GM19455 (cell line): ENCODE data around the gene CIPC.

ENCODE experiments used
- ATAC-seq: cut with Tn5 transposase; IDR thresholded peaks from one replicate; pipeline ENCODE4 v1.9.1; 2021; ENCODE audit not compliant: unreplicated experiment

Gene CIPC

DNA sequence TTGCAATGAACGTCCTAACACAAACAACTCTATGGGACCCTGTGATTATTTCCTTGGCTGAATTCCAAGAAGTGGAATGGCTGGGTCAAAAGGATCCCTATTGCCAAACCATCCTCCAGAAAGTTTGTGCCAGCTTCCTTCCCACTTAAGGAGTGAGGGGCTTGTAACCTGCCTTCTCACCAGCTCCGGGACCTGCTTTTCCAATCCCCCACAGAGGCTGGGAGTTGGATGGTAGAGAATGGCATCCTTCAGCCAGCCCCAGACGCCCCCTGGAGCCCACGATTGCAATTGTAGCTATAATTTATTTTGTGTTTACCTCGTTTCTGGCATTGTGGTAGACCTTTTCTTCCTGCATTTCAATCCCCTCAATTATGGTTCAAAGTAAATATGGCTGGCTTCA lies 53.2 kb downstream of the CIPC start:
- ATAC-seq = no peak

DNA sequence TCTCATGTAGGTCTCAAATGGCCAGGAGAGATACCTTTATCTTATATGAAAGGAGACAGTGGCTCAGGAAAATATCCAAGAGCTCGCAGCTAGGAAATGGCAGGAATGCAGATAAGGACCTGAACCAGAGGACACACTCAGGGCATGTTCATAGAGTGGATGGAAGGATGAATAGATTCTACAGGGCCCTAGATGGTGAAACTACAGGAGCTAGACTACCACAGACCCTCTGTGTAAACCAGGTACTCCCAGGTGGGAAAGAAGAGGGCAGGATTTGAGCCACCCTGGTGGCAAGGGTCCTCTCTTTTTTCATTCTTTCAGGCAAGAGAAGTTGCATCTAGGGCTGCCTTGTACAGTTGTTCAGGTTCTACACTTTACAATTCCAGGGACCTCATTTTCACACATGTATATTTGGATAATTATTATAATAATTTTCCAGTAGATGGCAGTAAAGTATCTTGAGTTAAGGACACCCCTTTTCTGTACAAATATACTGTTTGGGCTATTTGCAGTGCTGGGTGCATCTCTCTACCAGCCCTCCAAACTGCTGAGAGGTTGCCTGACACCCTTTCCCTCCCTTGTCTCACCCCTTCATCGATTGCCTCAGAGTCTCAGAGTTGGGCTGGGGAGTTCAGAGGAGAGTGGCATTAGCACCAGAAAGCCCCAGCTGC lies 54.0 kb downstream of the CIPC start:
- no peak for ATAC-seq

DNA sequence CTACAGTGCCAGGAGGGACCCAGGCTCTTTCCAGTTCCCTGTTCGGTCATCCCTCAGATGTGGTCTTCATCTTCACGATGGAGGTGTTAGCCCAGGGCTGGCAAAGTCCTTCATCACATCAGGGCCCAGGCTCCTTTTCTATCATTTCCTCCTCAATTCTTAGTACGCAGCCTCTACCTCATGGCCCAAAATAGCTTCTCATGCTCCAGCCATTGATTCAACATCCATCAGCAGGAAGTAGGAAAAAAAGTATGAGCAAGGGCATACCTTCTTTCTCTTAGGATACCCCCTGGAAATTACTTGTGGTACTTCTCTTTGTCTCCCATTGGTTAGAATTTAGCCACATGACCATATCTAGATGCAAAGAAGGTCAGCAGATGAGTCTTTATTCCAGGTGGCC lies 55.7 kb downstream of the CIPC start:
- ATAC-seq = no peak

DNA sequence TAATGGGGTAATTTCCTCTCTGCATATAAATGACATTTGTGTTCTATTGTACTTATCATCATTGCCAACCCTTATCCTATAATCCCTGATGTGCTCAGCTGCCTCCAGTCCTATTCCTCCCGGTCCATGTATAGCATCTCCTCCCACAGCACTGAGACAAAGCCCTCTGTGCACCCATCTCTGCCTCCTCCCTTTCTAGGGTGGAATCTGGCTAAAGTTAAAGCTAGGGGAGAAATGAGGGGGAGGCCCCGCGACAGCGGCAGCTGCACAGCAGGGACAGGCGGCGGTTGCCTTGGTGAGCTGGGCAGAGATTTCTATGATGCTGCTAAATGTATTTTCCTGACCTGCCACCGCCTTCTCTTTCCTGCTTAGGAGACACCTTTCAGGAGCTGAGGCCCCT lies 56.4 kb downstream of the CIPC start:
- ATAC-seq = no peak

DNA sequence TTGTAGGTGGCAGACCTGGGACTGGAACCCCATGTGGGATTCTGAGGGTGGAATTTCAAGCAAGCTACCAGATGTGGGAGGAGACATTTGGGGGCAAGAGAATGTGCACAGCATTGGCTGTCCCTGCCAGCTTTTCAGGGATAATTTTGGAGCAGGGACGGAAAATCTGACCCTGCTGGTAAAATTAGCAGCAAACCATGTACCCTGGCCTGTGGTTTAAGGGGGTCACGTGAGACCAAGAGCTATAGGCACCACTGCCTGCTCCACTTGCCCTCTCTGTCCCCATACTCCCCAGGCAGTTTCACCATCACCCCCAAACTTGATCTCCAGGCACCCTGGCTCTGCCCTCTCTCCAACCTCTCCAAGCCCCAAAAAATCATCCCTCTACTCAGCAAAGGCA lies 57.0 kb downstream of the CIPC start:
- no peak for ATAC-seq

DNA sequence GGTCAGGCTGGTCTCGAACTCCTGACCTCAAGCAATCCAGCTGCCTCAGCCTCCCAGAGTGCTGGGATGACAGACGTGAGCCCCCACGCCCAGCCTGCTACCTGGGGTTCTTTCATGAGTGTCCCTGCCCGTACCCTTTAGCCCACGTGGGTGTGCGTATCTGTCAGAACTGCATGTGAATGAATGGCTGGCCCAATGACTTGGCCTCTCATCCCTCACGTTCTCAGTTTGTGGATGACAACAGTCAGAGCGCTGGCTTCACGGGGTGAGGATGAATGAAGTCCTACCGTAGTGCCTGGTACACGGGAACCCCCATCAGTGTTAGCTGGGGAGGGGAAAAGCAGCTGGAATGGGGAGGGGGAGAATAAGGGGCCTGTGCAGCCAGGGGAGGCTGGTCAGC lies 59.7 kb downstream of the CIPC start:
- ATAC-seq = no peak

- ATAC-seq = no peak
Observed at GRCh38 chr14:77158175-77158881, 60.3 kb downstream of the CIPC start.

GRCh38 chr14:77158882-77159255 lies 60.8 kb downstream of the CIPC start:
- ATAC-seq = no peak

DNA sequence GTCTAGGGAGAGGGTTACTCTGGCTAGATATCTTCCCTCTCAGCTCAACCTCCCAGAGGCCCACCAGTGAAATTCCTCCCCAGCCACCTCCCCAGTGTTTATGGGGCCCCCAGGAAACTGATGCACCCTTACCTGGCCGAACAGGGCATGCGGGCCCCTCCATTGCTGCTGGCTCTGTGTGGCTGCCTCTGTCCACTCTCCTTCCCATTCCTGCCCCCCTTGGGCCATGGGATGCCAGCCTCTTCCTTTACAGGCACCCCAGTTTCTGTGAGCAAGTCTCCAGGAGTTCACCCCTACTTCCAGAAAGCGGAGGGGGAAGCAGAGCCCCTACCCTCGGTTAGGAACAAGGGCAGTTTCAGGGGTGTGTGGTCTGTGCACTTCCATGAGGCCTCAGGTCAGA lies 63.0 kb downstream of the CIPC start:
- no peak for ATAC-seq
